Measurements from ENCODE around the gene AGMO. TPM values are rescaled to one million over a fixed set of nuclear protein-coding genes. Genes with fewer than 3 reads are reported as not detected.

AGMO gene
- total RNA-seq, 1 experiment from 2014 or later: not detected

- no peak overlapping the region for H3K27ac ChIP-seq (ENCODE audit: low read length)
- intact Hi-C loops (cut with micrococcal nuclease; ENCODE audit: unreplicated experiment) (no loop called here), in situ Hi-C loops (cut with HindIII; ENCODE audit: low pct_unique_long_range_greater_than_20kb, low sequenced_read_pairs) (no loop called here)
- no TSS peak for BruUV-seq (replicated peaks)
- no peaks in the 10 kb centered on the region for H3K36me3 ChIP-seq (ENCODE audit: control insufficient read depth, insufficient read depth, low read length)
- POLR2A ChIA-PET: no interaction called here
- ATAC-seq (no peak), DNase-seq (ENCODE audit: low read depth, low spot score) (no peak)
- CTCF ChIA-PET: interaction anchor here (0.7 kb wide), 1 partner anchor 25 kb away, joined by 3 read pairs; no protein-coding TSS in a partner anchor
- TF ChIP-seq POLR2AphosphoS5 (IDR thresholded peaks at IDR 0.05; ENCODE audit: low read depth, low read length) (no peak), CTCF (IDR thresholded peaks at IDR 0.05) (no peak), TCF7L2 (IDR thresholded peaks at IDR 0.05; ENCODE audit: low read depth, low read length) (no peak), SIN3A (IDR thresholded peaks at IDR 0.05; ENCODE audit: borderline replicate concordance, insufficient read depth, low read depth, low read length) (no peak), REST (IDR thresholded peaks at IDR 0.05; ENCODE audit: insufficient read depth in 1 of 2, low read depth in 2 of 2, low read length in 1 of 2) (no peak)
- no peaks in the 10 kb centered on the region for H3K9me3 ChIP-seq (ENCODE audit: control insufficient read depth, insufficient read depth, low read depth, low read length)
- H3K4me3 ChIP-seq (ENCODE audit: low read depth in 2 of 2, low read length in 2 of 2): no peak overlapping the region
- H3K27me3 ChIP-seq (ENCODE audit: control insufficient read depth, insufficient read depth, low read length): no peaks in the 10 kb centered on the region
- no peaks in the 10 kb centered on the region; the same call in 1 of the 2 replicates for H3K4me1 ChIP-seq (ENCODE audit: control insufficient read depth, insufficient read depth, low read length)
Measured at GRCh38 chr7:15556339-15557105, 5.3 kb downstream of the AGMO start.

GRCh38 chr7:15555381-15555859 lies 6.4 kb downstream of the AGMO start:
- BruUV-seq (replicated peaks): no TSS peak
- H3K9me3 ChIP-seq (ENCODE audit: control insufficient read depth, insufficient read depth, low read depth, low read length): no peaks in the 10 kb centered on the region
- intact Hi-C loops (cut with micrococcal nuclease; ENCODE audit: unreplicated experiment) (no loop called here), in situ Hi-C loops (cut with HindIII; ENCODE audit: low pct_unique_long_range_greater_than_20kb, low sequenced_read_pairs) (no loop called here)
- no peaks in the 10 kb centered on the region for H3K36me3 ChIP-seq (ENCODE audit: control insufficient read depth, insufficient read depth, low read length)
- DNase-seq (ENCODE audit: low read depth, low spot score) (no peak), ATAC-seq (no peak)
- CTCF ChIA-PET: no interaction called here
- TF ChIP-seq CTCF (IDR thresholded peaks at IDR 0.05) (peak; percentile 13; the same call in 1 of the 2 replicates), SIN3A (IDR thresholded peaks at IDR 0.05; ENCODE audit: borderline replicate concordance, insufficient read depth, low read depth, low read length) (no peak)
- no peak overlapping the region for H3K4me3 ChIP-seq (ENCODE audit: low read depth in 2 of 2, low read length in 2 of 2)
- no peak overlapping the region for H3K27ac ChIP-seq (ENCODE audit: low read length)
- no peaks in the 10 kb centered on the region for H3K27me3 ChIP-seq (ENCODE audit: control insufficient read depth, insufficient read depth, low read length)
- H3K4me1 ChIP-seq (ENCODE audit: control insufficient read depth, insufficient read depth, low read length): no peaks in the 10 kb centered on the region; the same call in 1 of the 2 replicates
- POLR2A ChIA-PET: no interaction called here

All from Panc1 (cell line).